ENCODE measurements around the gene ORC6. TPM values are rescaled to one million over a fixed set of nuclear protein-coding genes. Genes with fewer than 3 reads are reported as not detected.

ORC6 gene
- total and polyA plus RNA-seq, 10 of the 15 experiments (the other 5 are each of a cell fraction or from before 2014, with no cell fraction given), result 25.7 to 88.5 (median 49.1) TPM

GRCh38 chr16:46718214-46718613 is 28.8 kb downstream of the ORC6 start:
- peaks cover 4% of the 10 kb centered on the region for H3K4me1 ChIP-seq (ENCODE audit: control insufficient read depth, insufficient read depth, low read length)
- no peaks in the 10 kb centered on the region for H4K20me1 ChIP-seq (ENCODE audit: control insufficient read depth, insufficient read depth)
- BruUV-seq (replicated peaks), result no TSS peak
- ChIA-PET POLR2A (no interaction called here), RAD21 (ENCODE audit: unreplicated experiment) (no interaction called here), CTCF (no interaction called here), SMC1A (ENCODE audit: uncharacterized antibody, unreplicated experiment) (no interaction called here)
- in situ Hi-C loops (cut with MboI) (no loop called here), intact Hi-C loops (cut with micrococcal nuclease; ENCODE audit: unreplicated experiment) (no loop called here)
- TF ChIP-seq HDAC6 (IDR thresholded peaks at IDR 0.05; ENCODE audit: unreplicated experiment) (no peak), BCL11A (IDR thresholded peaks at IDR 0.05; ENCODE audit: low read depth, low read length) (no peak), RFX5 (IDR thresholded peaks at IDR 0.05; ENCODE audit: low read depth, low read length) (no peak), HCFC1 (IDR thresholded peaks at IDR 0.05; ENCODE audit: low read length) (no peak), EED (IDR thresholded peaks at IDR 0.05; ENCODE audit: low read depth) (no peak), NRF1 (conservative IDR thresholded peaks at IDR 0.05; ENCODE audit: low read depth, low read length) (no peak), ZNF217 (IDR thresholded peaks at IDR 0.05) (no peak), MTA3 (IDR thresholded peaks at IDR 0.05; ENCODE audit: borderline replicate concordance, low read length) (no peak), NFYB (IDR thresholded peaks at IDR 0.05; ENCODE audit: insufficient read depth, low read depth, low read length) (no peak), MXI1 (IDR thresholded peaks at IDR 0.05; ENCODE audit: low read depth, low read length) (no peak), POLR2AphosphoS5 (IDR thresholded peaks at IDR 0.05; ENCODE audit: low read length) (no peak), CEBPZ (IDR thresholded peaks at IDR 0.05; ENCODE audit: low read depth, low read length) (no peak), BACH1 (IDR thresholded peaks at IDR 0.05; ENCODE audit: borderline replicate concordance) (no peak)
- DNase-seq (ENCODE audit: low read depth, low spot score) (no peak), ATAC-seq (no peak), FAIRE-seq (no peak)
- 83% methylated on average over 8 of the region's 8 CpGs for WGBS (ENCODE audit: insufficient coverage, insufficient replicate concordance, low lambda C conversion rate, missing lambda C conversion rate)
- H3K36me3 ChIP-seq (ENCODE audit: control insufficient read depth in 2 of 2, insufficient read depth in 2 of 2, low read length in 1 of 2), result no peaks in the 10 kb centered on the region
- no peak overlapping the region for H3K4me3 ChIP-seq
- H2AFZ ChIP-seq (ENCODE audit: control insufficient read depth, low read depth, low read length), result no peak overlapping the region
- no peaks in the 10 kb centered on the region for H3K27me3 ChIP-seq (replicated peaks in 1 of 2; ENCODE audit: control insufficient read depth in 2 of 2, insufficient read depth in 2 of 2, low read length in 1 of 2)
- H3K9me3 ChIP-seq (replicated peaks; ENCODE audit: control insufficient read depth, insufficient read depth, low read length), result no peaks in the 10 kb centered on the region
- H3K27ac ChIP-seq (ENCODE audit: control insufficient read depth, insufficient read depth), result no peak overlapping the region
- H3K79me2 ChIP-seq (ENCODE audit: control insufficient read depth, insufficient read depth, low read length), result no peaks in the 10 kb centered on the region
- H3K9ac ChIP-seq (ENCODE audit: control insufficient read depth, insufficient read depth, low read length), result no peak overlapping the region
- no peak overlapping the region for H3K4me2 ChIP-seq (ENCODE audit: control insufficient read depth, insufficient read depth)

Data from GM12878 (cell line).